Measurements from ENCODE around the gene COLEC12.

DNA sequence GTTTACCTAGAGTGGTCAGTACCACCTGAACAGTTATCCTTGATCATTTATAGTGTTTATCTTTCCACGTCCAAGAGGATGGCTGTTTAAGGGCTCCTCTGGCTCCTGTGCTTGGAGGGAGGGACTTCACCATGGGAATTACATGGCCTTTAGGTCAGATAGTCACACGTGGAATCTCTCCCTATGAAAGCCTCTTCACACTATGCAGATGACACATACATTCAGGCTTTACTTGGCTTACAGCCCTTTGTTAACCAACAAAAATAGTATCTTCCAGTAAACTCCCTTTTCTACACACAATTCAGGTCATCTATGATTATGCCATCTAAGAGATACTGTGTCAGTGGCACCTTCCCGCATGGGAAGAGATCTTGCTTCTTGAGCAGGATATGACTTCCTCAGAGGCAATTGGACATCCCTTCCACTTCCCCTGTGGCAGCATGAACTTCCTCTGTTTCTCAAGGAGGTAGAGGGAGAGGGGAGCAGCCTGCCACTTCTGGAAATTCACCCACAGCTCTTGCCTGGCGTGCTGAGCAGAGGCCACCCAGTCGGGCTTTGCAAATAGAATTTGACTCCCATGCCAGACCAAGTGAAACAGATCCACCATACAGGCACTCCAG, 53.5 kb downstream of the COLEC12 start:
- TF ChIP-seq, protein P1, sequence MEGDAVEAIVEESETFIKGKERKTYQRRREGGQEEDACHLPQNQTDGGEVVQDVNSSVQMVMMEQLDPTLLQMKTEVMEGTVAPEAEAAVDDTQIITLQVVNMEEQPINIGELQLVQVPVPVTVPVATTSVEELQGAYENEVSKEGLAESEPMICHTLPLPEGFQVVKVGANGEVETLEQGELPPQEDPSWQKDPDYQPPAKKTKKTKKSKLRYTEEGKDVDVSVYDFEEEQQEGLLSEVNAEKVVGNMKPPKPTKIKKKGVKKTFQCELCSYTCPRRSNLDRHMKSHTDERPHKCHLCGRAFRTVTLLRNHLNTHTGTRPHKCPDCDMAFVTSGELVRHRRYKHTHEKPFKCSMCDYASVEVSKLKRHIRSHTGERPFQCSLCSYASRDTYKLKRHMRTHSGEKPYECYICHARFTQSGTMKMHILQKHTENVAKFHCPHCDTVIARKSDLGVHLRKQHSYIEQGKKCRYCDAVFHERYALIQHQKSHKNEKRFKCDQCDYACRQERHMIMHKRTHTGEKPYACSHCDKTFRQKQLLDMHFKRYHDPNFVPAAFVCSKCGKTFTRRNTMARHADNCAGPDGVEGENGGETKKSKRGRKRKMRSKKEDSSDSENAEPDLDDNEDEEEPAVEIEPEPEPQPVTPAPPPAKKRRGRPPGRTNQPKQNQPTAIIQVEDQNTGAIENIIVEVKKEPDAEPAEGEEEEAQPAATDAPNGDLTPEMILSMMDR (IDR thresholded peaks at IDR 0.05; ENCODE audit: low read depth, low read length), result no peak
- no peak for TF ChIP-seq EZH2phosphoT487 (IDR thresholded peaks at IDR 0.05; ENCODE audit: low read depth)

Data from OCI-LY3 (cell line).